ENCODE measurements around the gene SH3D21.

SH3D21 gene

GRCh38 chr1:36273024-36273423 is 33.1 kb upstream of the SH3D21 start:
- no peak for DNase-seq (ENCODE audit: low read depth)
- H3K4me3 ChIP-seq (ENCODE audit: low read depth, low read length): no peak overlapping the region
- TF ChIP-seq CTCF (IDR thresholded peaks at IDR 0.05; ENCODE audit: control insufficient read depth, extremely low read depth, insufficient read depth): no peak

GRCh38 chr1:36274201-36274600 is 32.0 kb upstream of the SH3D21 start:
- DNase-seq (ENCODE audit: low read depth): no peak
- no peak for TF ChIP-seq CTCF (IDR thresholded peaks at IDR 0.05; ENCODE audit: control insufficient read depth, extremely low read depth, insufficient read depth)

GRCh38 chr1:36276688-36277087 is 29.5 kb upstream of the SH3D21 start:
- no peak for TF ChIP-seq CTCF (IDR thresholded peaks at IDR 0.05; ENCODE audit: control insufficient read depth, extremely low read depth, insufficient read depth)
- no peak for DNase-seq (ENCODE audit: low read depth)
- no peak overlapping the region for H3K4me3 ChIP-seq (ENCODE audit: low read depth, low read length)

More at GRCh38 chr1:36274201-36274600, 32.0 kb upstream of the SH3D21 start:
- H3K4me3 ChIP-seq (ENCODE audit: low read depth, low read length): no peak overlapping the region

GRCh38 chr1:36279110-36279788 is 26.9 kb upstream of the SH3D21 start:
- H3K4me3 ChIP-seq (ENCODE audit: low read depth, low read length): no peak overlapping the region
- TF ChIP-seq CTCF (IDR thresholded peaks at IDR 0.05; ENCODE audit: control insufficient read depth, extremely low read depth, insufficient read depth): no peak
- no peak for DNase-seq (ENCODE audit: low read depth)

GRCh38 chr1:36279789-36280296 is 26.3 kb upstream of the SH3D21 start:
- no peak for TF ChIP-seq CTCF (IDR thresholded peaks at IDR 0.05; ENCODE audit: control insufficient read depth, extremely low read depth, insufficient read depth)
- H3K4me3 ChIP-seq (ENCODE audit: low read depth, low read length): no peak overlapping the region
- DNase-seq (ENCODE audit: low read depth): no peak

GRCh38 chr1:36284061-36284460 is 22.1 kb upstream of the SH3D21 start:
- TF ChIP-seq CTCF (IDR thresholded peaks at IDR 0.05; ENCODE audit: control insufficient read depth, extremely low read depth, insufficient read depth): no peak
- no peak for DNase-seq (ENCODE audit: low read depth)

GRCh38 chr1:36284517-36284916 is 21.7 kb upstream of the SH3D21 start:
- no peak for TF ChIP-seq CTCF (IDR thresholded peaks at IDR 0.05; ENCODE audit: control insufficient read depth, extremely low read depth, insufficient read depth)
- no peak overlapping the region for H3K4me3 ChIP-seq (ENCODE audit: low read depth, low read length)
- no peak for DNase-seq (ENCODE audit: low read depth)

More at GRCh38 chr1:36284061-36284460, 22.1 kb upstream of the SH3D21 start:
- H3K4me3 ChIP-seq (ENCODE audit: low read depth, low read length): no peak overlapping the region

Measured in LNCaP clone FGC (cell line).